Body of pancreas (tissue), 4 donors: Measurements from ENCODE around the gene NMBR. TPM values are rescaled to one million over a fixed set of nuclear protein-coding genes. Genes with fewer than 3 reads are reported as not detected.
"Not testable (repeated sequence)": the region's sequence is repeated elsewhere in the genome, so short reads cannot be mapped to it uniquely, and the experiment has no call there.

Experiments
- ATAC-seq: fragments of 150-250 bp; one replicate; pipeline ENCODE4 v1.9.1; 2016
- DNase-seq, 4 donors: peaks; one replicate each; pipeline ENCODE4 v3.0.0-alpha.2; 2019
- H3K27ac ChIP-seq, 4 donors: fragments of 200-600 bp; sonication (generic); 1 replicate in 3 of 4; 2 replicates in 1 of 4; pipeline versions ENCODE4 v1.5.1 to v1.6.1; 2016 to 2019; ENCODE audit warnings: mild to moderate bottlenecking in 1 of 4, mixed read lengths in 1 of 4, moderate library complexity in 1 of 4
- H3K27me3 ChIP-seq, 2 donors: fragments of 200-600 bp; sonication (generic); one replicate each; pipeline ENCODE4 v1.6.0; 2016; ENCODE audit warnings: mild to moderate bottlenecking in 1 of 2
- H3K36me3 ChIP-seq, 2 donors: fragments of 200-600 bp; sonication (generic); replicated peaks in 1 of 2; 2 replicates each; pipeline ENCODE4 v1.5.1; 2016; ENCODE audit warnings: low read depth in 2 of 2; ENCODE audit not compliant: insufficient read depth in 1 of 2
- H3K4me1 ChIP-seq: fragments of 200-600 bp; sonication (generic); one replicate; pipeline ENCODE4 v1.6.0; 2016
- H3K4me3 ChIP-seq, 2 donors: fragments of 200-600 bp; sonication (generic); 1 replicate in 1 of 2; 2 replicates in 1 of 2; pipeline ENCODE4 v1.5.1; 2016 to 2019
- H3K9me3 ChIP-seq, 3 donors: fragments of 200-600 bp; sonication (generic); 1 replicate in 2 of 3; 2 replicates in 1 of 3; pipeline ENCODE4 v1.5.1; 2016
- POLR2A ChIP-seq, 3 donors: fragments of 450-650 bp; IDR thresholded peaks; one replicate each; pipeline ENCODE4 v1.6.1; 2016; ENCODE audit warnings: antibody characterized with exemption in 3 of 3, mild to moderate bottlenecking in 2 of 3
- WGBS, 2 donors: methylation state at CpG; one replicate each; pipeline ENCODE4 v1.1.5; 2017; 5-methylcytosine and 5-hydroxymethylcytosine counted together
- intact Hi-C: fragments of 100-400 bp; cut with DNase I; formaldehyde crosslinking; loops from one replicate; pipeline ENCODE4 v1.15.1; 2023
- total RNA-seq, 2 donors: library from RNA; depleted of rRNA; stranded (reverse); fragments of >200 nt; gene quantifications; one replicate each; pipeline ENCODE4 v1.1.0, GENCODE V29; 2016
- TF ChIP-seq, protein P1 (sequence below), 7 experiments: fragments of 450-650 bp in 4 of 7; fragments of 200-600 bp in 3 of 7; sonication (generic) in 3 of 7; IDR thresholded peaks; one replicate each; pipeline ENCODE4 v1.5.1; 2016 to 2019; ENCODE audit warnings: antibody characterized with exemption in 7 of 7

The NMBR gene
- total RNA-seq, 2 donors from 2014 or later, result not detected

DNA sequence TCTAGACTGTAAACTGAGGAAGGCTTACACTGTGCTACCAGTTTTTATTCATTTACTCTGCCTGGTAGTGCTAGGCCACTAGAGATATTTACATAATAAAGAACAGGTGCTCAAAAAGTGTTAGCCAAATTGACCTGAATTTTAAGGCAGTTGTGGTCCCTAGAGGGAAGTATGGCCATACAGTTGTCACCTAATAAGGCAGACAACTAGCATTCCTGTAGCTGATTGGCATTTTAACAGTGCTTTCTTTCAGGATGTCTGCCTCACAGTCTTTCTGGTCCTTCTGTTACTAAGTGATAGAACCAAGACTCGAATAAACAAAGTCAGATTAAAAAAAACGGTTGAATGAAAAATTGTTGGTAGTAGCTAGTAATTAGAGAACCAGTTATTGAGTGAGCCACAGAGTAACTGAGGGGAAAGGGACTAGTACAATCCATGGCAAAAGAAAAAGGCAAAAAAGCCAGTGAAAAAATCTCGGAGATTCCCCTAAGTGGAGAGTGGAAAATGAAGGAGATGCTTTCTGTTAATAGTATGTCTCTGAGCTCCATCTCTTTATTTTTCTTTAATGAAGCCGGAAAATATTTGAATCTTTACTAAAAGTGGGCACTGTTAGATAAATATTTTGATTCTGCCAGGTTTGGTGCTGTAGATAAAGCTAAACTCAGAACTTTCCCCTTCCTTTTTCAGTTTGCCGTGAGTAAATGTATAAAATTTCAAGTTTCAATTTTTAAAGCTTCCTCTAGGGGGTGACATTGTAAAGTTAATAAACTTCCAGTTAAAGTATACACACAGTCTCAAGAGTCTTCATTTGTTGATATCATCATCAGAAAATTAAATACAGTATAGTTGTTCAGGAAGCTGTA is 9.2 kb upstream of the NMBR start:
- Histone ChIP-seq H3K9me3 (no peaks in the 10 kb centered on the region), H3K4me1 (peaks cover 3% of the 10 kb centered on the region), H3K27me3 (no peaks in the 10 kb centered on the region), H3K27ac (no peak overlapping the region), H3K4me3 (no peak overlapping the region), H3K36me3 (no peaks in the 10 kb centered on the region)
- peak; percentile 56 for ATAC-seq
- intact Hi-C loops, result loop anchor here (10.0 kb wide), 1 partner anchor 229 kb away; no protein-coding TSS in a partner anchor
- no peak for TF ChIP-seq POLR2A (IDR thresholded peaks at IDR 0.05)
- TF ChIP-seq, protein P1, sequence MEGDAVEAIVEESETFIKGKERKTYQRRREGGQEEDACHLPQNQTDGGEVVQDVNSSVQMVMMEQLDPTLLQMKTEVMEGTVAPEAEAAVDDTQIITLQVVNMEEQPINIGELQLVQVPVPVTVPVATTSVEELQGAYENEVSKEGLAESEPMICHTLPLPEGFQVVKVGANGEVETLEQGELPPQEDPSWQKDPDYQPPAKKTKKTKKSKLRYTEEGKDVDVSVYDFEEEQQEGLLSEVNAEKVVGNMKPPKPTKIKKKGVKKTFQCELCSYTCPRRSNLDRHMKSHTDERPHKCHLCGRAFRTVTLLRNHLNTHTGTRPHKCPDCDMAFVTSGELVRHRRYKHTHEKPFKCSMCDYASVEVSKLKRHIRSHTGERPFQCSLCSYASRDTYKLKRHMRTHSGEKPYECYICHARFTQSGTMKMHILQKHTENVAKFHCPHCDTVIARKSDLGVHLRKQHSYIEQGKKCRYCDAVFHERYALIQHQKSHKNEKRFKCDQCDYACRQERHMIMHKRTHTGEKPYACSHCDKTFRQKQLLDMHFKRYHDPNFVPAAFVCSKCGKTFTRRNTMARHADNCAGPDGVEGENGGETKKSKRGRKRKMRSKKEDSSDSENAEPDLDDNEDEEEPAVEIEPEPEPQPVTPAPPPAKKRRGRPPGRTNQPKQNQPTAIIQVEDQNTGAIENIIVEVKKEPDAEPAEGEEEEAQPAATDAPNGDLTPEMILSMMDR (IDR thresholded peaks at IDR 0.05), result peak in 6 of 7 experiments; percentile 29 to 49 (median 42)
- WGBS, 2 donors, result 21 to 27% methylated on average over 5 of the region's 5 CpGs
- DNase-seq, result no peak

DNA sequence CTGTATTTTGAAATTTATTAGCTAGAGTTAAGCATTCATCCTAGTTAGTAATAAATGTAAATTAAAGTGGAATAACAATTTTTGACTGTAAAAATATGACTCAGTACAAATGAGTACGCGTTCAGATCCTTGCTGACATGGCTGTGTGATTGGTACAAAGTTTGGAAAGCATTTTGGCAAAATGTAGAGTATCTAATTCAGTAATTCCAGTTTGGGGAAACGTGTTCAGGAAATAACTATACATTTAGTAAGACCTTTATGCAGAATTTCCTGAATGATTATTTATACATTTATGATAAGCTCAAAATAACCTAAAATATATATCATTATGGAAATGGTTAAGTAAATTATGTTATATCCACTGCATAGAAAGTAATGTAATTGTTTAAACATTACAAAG is 8.2 kb upstream of the NMBR start:
- Histone ChIP-seq H3K36me3 (no peaks in the 10 kb centered on the region), H3K27me3 (no peaks in the 10 kb centered on the region), H3K4me3 (no peak overlapping the region), H3K27ac (no peak overlapping the region), H3K9me3 (no peaks in the 10 kb centered on the region), H3K4me1 (no peaks in the 10 kb centered on the region)
- DNase-seq (no peak), ATAC-seq (no peak)
- TF ChIP-seq, protein P1 (IDR thresholded peaks at IDR 0.05), result no peak
- TF ChIP-seq POLR2A (IDR thresholded peaks at IDR 0.05), result no peak
- 57 to 85% methylated on average over 3 of the region's 3 CpGs for WGBS, 2 donors
- intact Hi-C loops, result loop anchor here (10.0 kb wide), 1 partner anchor 230 kb away; no protein-coding TSS in a partner anchor

DNA sequence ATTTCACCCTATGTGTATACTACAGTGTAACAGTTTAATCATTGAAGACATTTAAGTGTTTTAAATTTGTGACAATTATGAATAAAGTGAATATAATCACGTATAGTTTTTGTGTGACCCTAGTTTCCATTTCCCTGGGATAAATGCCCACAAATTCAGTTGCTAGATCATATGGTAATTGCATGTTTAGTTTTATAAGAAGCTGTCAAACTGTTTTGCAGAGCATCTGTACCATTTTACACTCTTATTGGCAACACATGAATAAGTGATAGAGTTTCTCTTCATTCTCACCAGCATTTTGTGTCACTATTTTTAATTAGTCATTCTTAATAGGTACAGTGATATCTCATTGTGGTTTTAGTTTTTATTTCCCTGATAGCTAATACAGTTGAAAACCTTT is 7.4 kb upstream of the NMBR start:
- Histone ChIP-seq H3K4me1 (peaks cover 1% of the 10 kb centered on the region), H3K4me3 (no peak overlapping the region), H3K36me3 (no peaks in the 10 kb centered on the region), H3K27me3 (no peaks in the 10 kb centered on the region), H3K9me3 (no peaks in the 10 kb centered on the region), H3K27ac (no peak overlapping the region)
- DNase-seq (no peak), ATAC-seq (no peak)
- WGBS, 2 donors, result 71 to 76% methylated on average over 1 of the region's 1 CpG
- intact Hi-C loops, result loop anchor here (10.0 kb wide), 1 partner anchor 230 kb away; no protein-coding TSS in a partner anchor
- TF ChIP-seq POLR2A (IDR thresholded peaks at IDR 0.05), result no peak
- TF ChIP-seq, protein P1 (IDR thresholded peaks at IDR 0.05), result no peak

DNA sequence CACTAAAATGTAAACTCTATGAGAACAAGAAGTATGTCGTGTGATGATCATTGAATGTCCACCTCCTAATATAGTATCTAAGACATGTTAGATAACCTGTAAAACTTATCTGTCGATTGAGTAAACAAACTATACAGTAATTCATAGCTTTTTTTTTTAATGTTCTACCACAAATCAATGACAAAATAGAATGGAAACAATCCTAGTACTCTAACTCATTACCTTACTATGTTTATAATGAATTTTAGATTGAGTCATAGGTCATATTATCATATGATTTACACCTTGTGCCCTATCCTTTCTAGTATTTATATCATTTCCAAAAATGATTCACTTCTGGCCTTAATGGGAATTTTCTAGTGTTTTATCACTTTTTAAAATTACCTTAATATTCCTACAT is 6.3 kb upstream of the NMBR start:
- no peaks in the 10 kb centered on the region for H3K36me3 ChIP-seq
- TF ChIP-seq POLR2A (IDR thresholded peaks at IDR 0.05), result no peak
- H3K27me3 ChIP-seq, result no peaks in the 10 kb centered on the region
- peaks cover 12% of the 10 kb centered on the region for H3K4me1 ChIP-seq
- 23 to 41% methylated on average over 2 of the region's 2 CpGs for WGBS, 2 donors
- H3K27ac ChIP-seq, result no peak overlapping the region
- no peaks in the 10 kb centered on the region for H3K9me3 ChIP-seq
- no peak for DNase-seq
- H3K4me3 ChIP-seq, result no peak overlapping the region
- intact Hi-C loops, result loop anchor here (10.0 kb wide), 1 partner anchor 232 kb away; no protein-coding TSS in a partner anchor
- no peak for ATAC-seq

DNA sequence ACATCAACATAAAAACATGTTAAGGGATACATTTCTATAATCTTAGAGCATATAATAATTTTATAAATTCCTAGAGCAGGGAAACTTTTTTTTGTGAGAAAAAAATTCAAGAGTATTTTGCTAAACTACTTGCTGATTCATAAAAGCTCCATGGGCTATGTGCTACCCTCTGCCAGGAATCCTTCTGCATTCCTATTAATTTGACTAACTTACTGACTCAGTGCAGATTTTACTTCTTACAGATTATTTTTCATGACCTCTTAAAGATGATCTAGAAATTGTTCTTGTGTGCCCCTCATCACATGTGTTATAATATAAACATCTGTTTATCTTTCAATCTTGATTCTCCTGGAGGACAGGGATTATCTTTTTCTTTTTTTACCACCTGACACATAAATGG is 5.8 kb upstream of the NMBR start:
- H3K4me3 ChIP-seq, result no peak overlapping the region
- TF ChIP-seq, protein P1 (IDR thresholded peaks at IDR 0.05), result no peak
- no peak for TF ChIP-seq POLR2A (IDR thresholded peaks at IDR 0.05)
- H3K4me1 ChIP-seq, result peaks cover 17% of the 10 kb centered on the region
- H3K9me3 ChIP-seq, result no peaks in the 10 kb centered on the region
- no peaks in the 10 kb centered on the region for H3K27me3 ChIP-seq
- intact Hi-C loops, result loop anchor here (10.0 kb wide), 1 partner anchor 232 kb away; no protein-coding TSS in a partner anchor
- no peaks in the 10 kb centered on the region for H3K36me3 ChIP-seq
- no peak overlapping the region for H3K27ac ChIP-seq
- ATAC-seq, result no peak
- DNase-seq, result no peak

DNA sequence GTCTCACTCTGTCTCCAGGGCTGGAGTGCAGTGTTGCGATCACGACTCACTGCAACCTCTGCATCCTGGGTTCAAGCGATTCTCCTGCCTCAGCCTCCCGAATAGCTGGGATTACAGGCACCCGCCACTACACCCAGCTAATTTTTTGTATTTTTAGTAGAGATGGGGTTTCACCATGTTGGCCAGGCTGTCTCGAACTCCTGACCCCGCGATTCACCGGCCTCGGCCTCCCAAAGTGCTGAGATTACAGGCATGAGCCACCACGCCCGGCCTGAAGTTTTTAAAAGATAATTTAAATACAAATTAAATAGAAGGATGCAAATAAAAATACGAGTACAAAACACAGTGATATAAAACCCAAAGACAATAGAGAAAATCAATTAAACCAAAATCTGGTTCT is 5.4 kb downstream of the NMBR start:
- intact Hi-C loops, H3K36me3 ChIP-seq, DNase-seq, H3K27ac ChIP-seq, ATAC-seq, H3K27me3 ChIP-seq, H3K4me1 ChIP-seq, H3K4me3 ChIP-seq, H3K9me3 ChIP-seq: not testable (repeated sequence)
- 83 to 84% methylated on average over 13 of the region's 13 CpGs for WGBS, 2 donors
